ENCODE measurements around the gene SMARCA2.

SMARCA2 gene

DNA sequence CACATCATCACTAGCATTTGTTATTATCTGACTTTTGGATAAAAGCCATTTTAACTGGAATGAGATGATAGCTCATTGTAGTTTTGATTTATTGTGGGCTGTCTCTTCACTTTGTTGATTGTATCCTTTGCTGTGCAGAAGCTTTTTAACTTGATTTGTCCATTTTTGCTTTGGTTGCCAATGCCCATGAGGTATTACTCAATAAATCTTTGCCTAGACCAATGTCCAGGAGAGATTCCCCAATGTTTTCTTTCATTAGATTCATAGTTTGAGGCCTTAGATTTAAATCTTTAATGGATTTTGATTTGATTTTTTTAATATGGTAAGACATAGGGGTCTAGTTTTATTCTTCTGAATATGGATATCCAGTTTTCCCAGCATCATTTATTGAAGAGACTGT, 28.8 kb upstream of the SMARCA2 start:
- Histone ChIP-seq H3K36me3 (ENCODE audit: control insufficient read depth in 2 of 2, insufficient read depth in 2 of 2, low read length in 2 of 2) (no peaks in the 10 kb centered on the region), H3K27me3 (ENCODE audit: control insufficient read depth in 2 of 2, insufficient read depth in 2 of 2, low read length in 2 of 2) (no peaks in the 10 kb centered on the region), H3K9me3 (ENCODE audit: control insufficient read depth in 2 of 2, low read length in 2 of 2) (no peaks in the 10 kb centered on the region), H3K9ac (ENCODE audit: low read depth in 1 of 2, low read length in 2 of 2) (no peak overlapping the region), H3K4me3 (ENCODE audit: low read length in 2 of 2) (no peak overlapping the region), H3K4me1 (ENCODE audit: control insufficient read depth in 2 of 2, insufficient read depth in 2 of 2, low read length in 2 of 2) (no peaks in the 10 kb centered on the region), H3K27ac (ENCODE audit: low read depth in 2 of 2, low read length in 2 of 2) (no peak overlapping the region)

DNA sequence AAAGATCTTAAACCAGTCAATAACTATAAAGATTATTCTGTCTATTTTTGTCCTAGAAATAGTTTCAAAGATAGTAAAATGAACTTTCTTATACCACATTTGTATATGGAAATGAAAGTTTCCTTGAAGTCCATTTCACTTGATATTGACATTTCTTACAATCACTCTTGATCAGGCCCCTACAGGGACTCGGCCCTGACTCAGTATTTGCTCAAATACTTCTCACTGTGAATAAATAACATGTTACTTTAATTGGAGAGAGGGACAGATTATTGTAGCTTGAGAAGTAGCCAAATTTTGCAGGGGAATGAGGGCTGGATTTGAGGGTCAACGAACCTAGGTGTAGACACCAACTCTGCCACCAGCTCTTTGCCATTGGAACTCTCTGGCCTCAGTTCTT, 25.6 kb upstream of the SMARCA2 start:
- H3K27ac ChIP-seq (ENCODE audit: low read depth in 2 of 2, low read length in 2 of 2), result no peak overlapping the region
- H3K9ac ChIP-seq (ENCODE audit: low read depth in 1 of 2, low read length in 2 of 2), result no peak overlapping the region
- H3K4me1 ChIP-seq (ENCODE audit: control insufficient read depth in 2 of 2, insufficient read depth in 2 of 2, low read length in 2 of 2), result no peaks in the 10 kb centered on the region
- no peak overlapping the region for H3K4me3 ChIP-seq (ENCODE audit: low read length in 2 of 2)
- H3K36me3 ChIP-seq (ENCODE audit: control insufficient read depth in 2 of 2, insufficient read depth in 2 of 2, low read length in 2 of 2), result no peaks in the 10 kb centered on the region
- H3K27me3 ChIP-seq (ENCODE audit: control insufficient read depth in 2 of 2, insufficient read depth in 2 of 2, low read length in 2 of 2), result no peaks in the 10 kb centered on the region
- no peaks in the 10 kb centered on the region for H3K9me3 ChIP-seq (ENCODE audit: control insufficient read depth in 2 of 2, low read length in 2 of 2)

DNA sequence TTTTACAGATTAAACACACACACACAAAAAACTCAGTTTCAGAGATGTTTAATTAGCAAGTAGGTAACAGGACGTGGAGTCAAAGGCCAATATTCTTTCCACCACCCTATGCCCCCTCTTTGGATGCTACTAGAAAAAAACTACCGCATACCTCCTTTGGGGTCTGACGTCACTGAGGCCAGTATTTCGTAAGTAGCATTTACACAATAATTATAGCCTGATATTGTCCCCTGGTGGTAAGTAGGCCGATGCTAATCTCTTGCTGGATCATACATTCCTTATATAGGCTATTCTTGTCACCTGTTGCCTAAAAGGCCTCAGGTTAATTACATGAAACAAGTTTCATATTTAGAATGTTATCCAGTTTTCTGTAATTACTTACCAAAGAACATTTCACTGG, 21.0 kb upstream of the SMARCA2 start:
- H3K4me3 ChIP-seq (ENCODE audit: low read length in 2 of 2), result no peak overlapping the region
- no peak overlapping the region for H3K9ac ChIP-seq (ENCODE audit: low read depth in 1 of 2, low read length in 2 of 2)
- H3K27ac ChIP-seq (ENCODE audit: low read depth in 2 of 2, low read length in 2 of 2), result no peak overlapping the region
- no peaks in the 10 kb centered on the region for H3K9me3 ChIP-seq (ENCODE audit: control insufficient read depth in 2 of 2, low read length in 2 of 2)
- no peaks in the 10 kb centered on the region for H3K27me3 ChIP-seq (ENCODE audit: control insufficient read depth in 2 of 2, insufficient read depth in 2 of 2, low read length in 2 of 2)
- H3K4me1 ChIP-seq (ENCODE audit: control insufficient read depth in 2 of 2, insufficient read depth in 2 of 2, low read length in 2 of 2), result no peaks in the 10 kb centered on the region
- H3K36me3 ChIP-seq (ENCODE audit: control insufficient read depth in 2 of 2, insufficient read depth in 2 of 2, low read length in 2 of 2), result no peaks in the 10 kb centered on the region

DNA sequence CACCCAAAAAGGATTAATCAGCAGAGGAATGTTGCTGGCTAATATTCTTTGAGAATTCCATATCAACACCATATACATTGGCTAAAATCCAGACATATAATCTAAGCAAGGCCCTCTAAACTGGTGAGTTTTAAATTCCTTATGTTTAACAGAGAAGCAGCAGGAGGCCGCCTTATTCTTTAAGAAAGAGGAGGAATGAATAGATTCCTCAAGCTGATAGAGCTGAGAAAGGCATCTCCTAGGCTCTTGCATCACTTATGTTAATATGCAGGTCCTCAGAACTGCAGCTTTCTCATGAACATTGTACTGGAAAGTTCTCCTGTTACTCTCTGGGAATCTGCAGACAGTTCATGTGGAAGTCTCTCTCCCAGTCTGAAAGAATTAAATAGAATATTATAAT, 20.1 kb upstream of the SMARCA2 start:
- no peaks in the 10 kb centered on the region for H3K27me3 ChIP-seq (ENCODE audit: control insufficient read depth in 2 of 2, insufficient read depth in 2 of 2, low read length in 2 of 2)

DNA sequence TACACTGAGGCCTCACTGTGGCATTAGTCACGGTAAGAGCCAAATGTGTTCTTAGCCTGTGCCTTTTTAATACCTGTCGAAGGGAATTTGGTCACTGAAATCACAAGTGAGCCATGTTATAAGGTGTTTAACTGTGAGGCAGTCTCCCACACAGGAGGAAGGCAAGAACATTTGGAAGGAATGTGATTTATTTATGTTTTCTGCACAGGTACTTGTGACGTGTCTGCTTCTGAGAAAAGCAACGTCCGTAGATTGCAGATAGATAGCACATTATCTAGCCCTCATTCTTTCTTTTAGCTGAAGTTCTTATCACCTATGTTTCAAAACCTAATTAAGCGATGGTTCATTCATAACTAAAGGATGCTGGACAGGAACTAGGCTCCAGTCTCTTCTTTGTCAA, 19.0 kb upstream of the SMARCA2 start:
- no peaks in the 10 kb centered on the region for H3K4me1 ChIP-seq (ENCODE audit: control insufficient read depth in 2 of 2, insufficient read depth in 2 of 2, low read length in 2 of 2)
- H3K27ac ChIP-seq (ENCODE audit: low read depth in 2 of 2, low read length in 2 of 2), result no peak overlapping the region
- H3K27me3 ChIP-seq (ENCODE audit: control insufficient read depth in 2 of 2, insufficient read depth in 2 of 2, low read length in 2 of 2), result no peaks in the 10 kb centered on the region
- no peaks in the 10 kb centered on the region for H3K9me3 ChIP-seq (ENCODE audit: control insufficient read depth in 2 of 2, low read length in 2 of 2)
- no peak overlapping the region for H3K4me3 ChIP-seq (ENCODE audit: low read length in 2 of 2)
- no peaks in the 10 kb centered on the region for H3K36me3 ChIP-seq (ENCODE audit: control insufficient read depth in 2 of 2, insufficient read depth in 2 of 2, low read length in 2 of 2)
- no peak overlapping the region for H3K9ac ChIP-seq (ENCODE audit: low read depth in 1 of 2, low read length in 2 of 2)

More for the DNA sequence above, 20.1 kb upstream of the SMARCA2 start:
- no peak overlapping the region for H3K4me3 ChIP-seq (ENCODE audit: low read length in 2 of 2)
- no peaks in the 10 kb centered on the region for H3K36me3 ChIP-seq (ENCODE audit: control insufficient read depth in 2 of 2, insufficient read depth in 2 of 2, low read length in 2 of 2)
- no peaks in the 10 kb centered on the region for H3K9me3 ChIP-seq (ENCODE audit: control insufficient read depth in 2 of 2, low read length in 2 of 2)
- H3K27ac ChIP-seq (ENCODE audit: low read depth in 2 of 2, low read length in 2 of 2), result no peak overlapping the region
- H3K9ac ChIP-seq (ENCODE audit: low read depth in 1 of 2, low read length in 2 of 2), result no peak overlapping the region
- no peaks in the 10 kb centered on the region for H3K4me1 ChIP-seq (ENCODE audit: control insufficient read depth in 2 of 2, insufficient read depth in 2 of 2, low read length in 2 of 2)

DNA sequence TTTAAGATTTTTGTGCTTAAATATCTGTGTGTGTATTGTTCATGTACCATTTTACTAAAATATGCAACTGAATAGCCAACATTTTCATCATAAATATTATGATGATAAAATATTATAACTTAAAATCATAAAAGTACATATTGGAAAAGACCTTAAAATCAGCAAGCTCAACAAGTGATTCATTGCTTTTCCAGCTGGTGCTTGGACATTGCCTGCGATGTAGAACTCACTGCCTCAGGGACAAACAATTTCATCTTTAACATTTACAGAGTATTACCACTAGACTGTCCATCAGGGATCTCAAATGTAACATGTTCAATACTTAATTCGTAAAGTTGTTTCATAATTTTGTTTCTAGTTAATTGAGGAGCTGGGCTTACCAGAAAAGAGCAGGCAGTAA, 17.5 kb upstream of the SMARCA2 start:
- no peak overlapping the region for H3K4me3 ChIP-seq (ENCODE audit: low read length in 2 of 2)
- H3K27ac ChIP-seq (ENCODE audit: low read depth in 2 of 2, low read length in 2 of 2), result no peak overlapping the region

DNA sequence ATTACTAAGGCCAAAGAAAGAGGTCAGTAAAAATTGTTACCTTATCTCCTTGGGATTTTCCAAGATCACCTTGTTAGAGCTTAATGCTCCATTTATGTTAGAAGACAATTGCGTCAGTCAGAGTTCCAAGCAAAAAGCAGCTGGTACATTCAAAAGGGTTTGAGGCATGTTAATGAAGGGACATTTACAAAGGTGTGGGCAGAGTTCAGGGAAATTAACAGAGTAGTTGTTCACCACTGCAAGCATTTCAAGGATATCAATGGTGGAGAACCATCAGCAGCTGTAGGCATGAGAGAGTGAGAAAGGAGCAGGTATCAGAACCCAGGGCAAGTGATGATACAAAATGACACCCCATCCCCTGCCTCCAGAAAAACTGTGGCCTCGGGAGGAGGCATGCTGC, 17.0 kb upstream of the SMARCA2 start:
- H3K36me3 ChIP-seq (ENCODE audit: control insufficient read depth in 2 of 2, insufficient read depth in 2 of 2, low read length in 2 of 2), result no peaks in the 10 kb centered on the region
- no peak overlapping the region for H3K4me3 ChIP-seq (ENCODE audit: low read length in 2 of 2)
- H3K27ac ChIP-seq (ENCODE audit: low read depth in 2 of 2, low read length in 2 of 2), result no peak overlapping the region
- no peak overlapping the region for H3K9ac ChIP-seq (ENCODE audit: low read depth in 1 of 2, low read length in 2 of 2)
- no peaks in the 10 kb centered on the region for H3K9me3 ChIP-seq (ENCODE audit: control insufficient read depth in 2 of 2, low read length in 2 of 2)
- no peaks in the 10 kb centered on the region for H3K4me1 ChIP-seq (ENCODE audit: control insufficient read depth in 2 of 2, insufficient read depth in 2 of 2, low read length in 2 of 2)
- H3K27me3 ChIP-seq (ENCODE audit: control insufficient read depth in 2 of 2, insufficient read depth in 2 of 2, low read length in 2 of 2), result no peaks in the 10 kb centered on the region

More for the DNA sequence above, 17.5 kb upstream of the SMARCA2 start:
- Histone ChIP-seq H3K27me3 (ENCODE audit: control insufficient read depth in 2 of 2, insufficient read depth in 2 of 2, low read length in 2 of 2) (no peaks in the 10 kb centered on the region), H3K4me1 (ENCODE audit: control insufficient read depth in 2 of 2, insufficient read depth in 2 of 2, low read length in 2 of 2) (no peaks in the 10 kb centered on the region), H3K9ac (ENCODE audit: low read depth in 1 of 2, low read length in 2 of 2) (no peak overlapping the region), H3K9me3 (ENCODE audit: control insufficient read depth in 2 of 2, low read length in 2 of 2) (no peaks in the 10 kb centered on the region), H3K36me3 (ENCODE audit: control insufficient read depth in 2 of 2, insufficient read depth in 2 of 2, low read length in 2 of 2) (no peaks in the 10 kb centered on the region)

DNA sequence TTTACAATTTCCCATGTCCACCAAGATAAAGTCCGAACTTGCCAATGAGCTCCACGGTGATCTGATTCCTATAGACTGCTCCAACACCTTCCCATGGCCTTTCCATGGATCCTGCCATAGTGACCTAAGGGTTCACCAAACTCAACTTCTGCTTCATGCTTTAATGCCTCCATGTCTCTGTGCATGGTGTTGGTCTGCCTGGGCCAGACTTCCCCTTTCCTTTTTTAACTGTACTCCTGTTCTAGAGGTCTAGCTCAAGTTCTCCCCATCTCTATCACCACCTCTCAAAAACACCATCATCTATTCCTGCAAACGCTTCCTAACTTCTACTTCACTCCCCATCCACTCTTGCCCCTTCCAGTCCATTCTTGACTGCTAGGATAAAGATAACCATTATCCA, 14.8 kb upstream of the SMARCA2 start:
- no peaks in the 10 kb centered on the region for H3K27me3 ChIP-seq (ENCODE audit: control insufficient read depth in 2 of 2, insufficient read depth in 2 of 2, low read length in 2 of 2)
- H3K4me1 ChIP-seq (ENCODE audit: control insufficient read depth in 2 of 2, insufficient read depth in 2 of 2, low read length in 2 of 2), result no peaks in the 10 kb centered on the region
- H3K36me3 ChIP-seq (ENCODE audit: control insufficient read depth in 2 of 2, insufficient read depth in 2 of 2, low read length in 2 of 2), result no peaks in the 10 kb centered on the region
- H3K9me3 ChIP-seq (ENCODE audit: control insufficient read depth in 2 of 2, low read length in 2 of 2), result no peaks in the 10 kb centered on the region
- no peak overlapping the region for H3K27ac ChIP-seq (ENCODE audit: low read depth in 2 of 2, low read length in 2 of 2)
- H3K9ac ChIP-seq (ENCODE audit: low read depth in 1 of 2, low read length in 2 of 2), result no peak overlapping the region
- no peak overlapping the region for H3K4me3 ChIP-seq (ENCODE audit: low read length in 2 of 2)

DNA sequence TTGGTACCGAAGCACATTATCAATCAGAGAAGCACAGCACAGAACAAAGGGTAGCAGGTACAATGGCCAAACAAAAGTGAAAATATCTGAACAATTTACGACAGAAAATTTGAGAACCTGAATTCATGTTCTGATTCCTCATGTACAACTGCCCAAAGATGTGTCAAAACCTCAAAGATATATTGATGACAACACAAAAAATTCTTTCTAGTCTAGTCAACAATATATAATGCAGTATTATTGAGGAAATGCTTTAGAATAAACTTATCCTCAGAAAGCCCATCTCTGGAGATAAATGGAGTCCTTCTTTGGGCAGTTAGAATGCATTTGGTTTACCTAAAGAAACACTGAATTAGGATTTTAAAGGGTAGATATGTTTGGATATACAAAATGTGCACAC, 6.8 kb upstream of the SMARCA2 start:
- Histone ChIP-seq H3K27me3 (ENCODE audit: control insufficient read depth in 2 of 2, insufficient read depth in 2 of 2, low read length in 2 of 2) (peaks cover 0 to 4% of the 10 kb centered on the region in 2 donors), H3K9me3 (ENCODE audit: control insufficient read depth in 2 of 2, low read length in 2 of 2) (no peaks in the 10 kb centered on the region), H3K36me3 (ENCODE audit: control insufficient read depth in 2 of 2, insufficient read depth in 2 of 2, low read length in 2 of 2) (no peaks in the 10 kb centered on the region), H3K27ac (ENCODE audit: low read depth in 2 of 2, low read length in 2 of 2) (no peak overlapping the region), H3K9ac (ENCODE audit: low read depth in 1 of 2, low read length in 2 of 2) (no peak overlapping the region), H3K4me1 (ENCODE audit: control insufficient read depth in 2 of 2, insufficient read depth in 2 of 2, low read length in 2 of 2) (no peaks in the 10 kb centered on the region), H3K4me3 (ENCODE audit: low read length in 2 of 2) (no peak overlapping the region)

DNA sequence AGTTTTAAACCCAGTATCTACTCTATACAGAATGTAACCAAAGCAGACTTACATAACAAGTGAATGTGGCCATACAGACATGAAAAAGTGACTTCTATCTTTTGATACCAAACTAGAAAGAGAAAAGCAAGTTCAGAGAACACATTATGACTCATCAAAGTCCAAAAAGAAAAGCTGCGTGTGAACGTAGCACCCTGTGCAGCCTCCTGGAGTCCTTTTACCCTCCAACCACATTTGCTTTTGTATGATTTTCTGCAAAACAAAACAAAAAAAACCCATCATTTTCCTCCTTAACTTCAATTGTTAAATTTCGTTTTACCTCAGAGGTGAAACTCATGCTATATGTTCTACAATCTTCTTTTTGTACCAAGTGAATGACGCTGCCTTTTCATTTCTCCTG, 2.8 kb upstream of the SMARCA2 start:
- H3K4me3 ChIP-seq (ENCODE audit: low read length in 2 of 2), result no peak overlapping the region
- no peak overlapping the region for H3K9ac ChIP-seq (ENCODE audit: low read depth in 1 of 2, low read length in 2 of 2)
- peaks cover 3 to 4% of the 10 kb centered on the region in 2 donors for H3K4me1 ChIP-seq (ENCODE audit: control insufficient read depth in 2 of 2, insufficient read depth in 2 of 2, low read length in 2 of 2)
- H3K27me3 ChIP-seq (ENCODE audit: control insufficient read depth in 2 of 2, insufficient read depth in 2 of 2, low read length in 2 of 2), result peaks cover 0 to 4% of the 10 kb centered on the region in 2 donors
- H3K36me3 ChIP-seq (ENCODE audit: control insufficient read depth in 2 of 2, insufficient read depth in 2 of 2, low read length in 2 of 2), result no peaks in the 10 kb centered on the region
- H3K27ac ChIP-seq (ENCODE audit: low read depth in 2 of 2, low read length in 2 of 2), result no peak overlapping the region
- no peaks in the 10 kb centered on the region for H3K9me3 ChIP-seq (ENCODE audit: control insufficient read depth in 2 of 2, low read length in 2 of 2)

Measured in mucosa of rectum (tissue), 2 donors.